Trophoblast cell (in vitro differentiated cells and primary cell): ENCODE data around the gene GBF1.

Source experiments
- DNase-seq, 2 donors: peaks; one replicate each; pipeline ENCODE4 v3.0.0-alpha.2; 2016
- H2AFZ ChIP-seq: 2 replicates; pipeline ENCODE4 v1.6.1; 2013; ENCODE audit warnings: low read length, moderate library complexity, mild to moderate bottlenecking; ENCODE audit not compliant: insufficient read depth, poor library complexity
- H2AK5ac ChIP-seq: 2 replicates; pipeline ENCODE4 v1.6.1; 2013; ENCODE audit warnings: mild to moderate bottlenecking, low read length
- H2BK120ac ChIP-seq: 2 replicates; pipeline ENCODE4 v1.6.1; 2013; ENCODE audit warnings: low read length, mild to moderate bottlenecking, moderate library complexity; ENCODE audit not compliant: insufficient read depth, poor library complexity
- H2BK12ac ChIP-seq: 2 replicates; pipeline ENCODE4 v1.6.1; 2013; ENCODE audit warnings: mild to moderate bottlenecking, low read length, moderate library complexity
- H2BK5ac ChIP-seq: 2 replicates; pipeline ENCODE4 v1.6.1; 2013; ENCODE audit warnings: low read length, low read depth, moderate library complexity, mild to moderate bottlenecking; ENCODE audit not compliant: poor library complexity
- H3K14ac ChIP-seq: 2 replicates; pipeline ENCODE4 v1.6.1; 2013; ENCODE audit warnings: mild to moderate bottlenecking, low read length
- H3K18ac ChIP-seq: 2 replicates; pipeline ENCODE4 v1.6.1; 2013; ENCODE audit warnings: mild to moderate bottlenecking, low read length
- H3K23ac ChIP-seq: 2 replicates; pipeline ENCODE4 v1.6.1; 2013; ENCODE audit warnings: low read length
- H3K27ac ChIP-seq: 2 replicates; pipeline ENCODE4 v1.5.1; 2013; ENCODE audit warnings: low read depth, mild to moderate bottlenecking, inconsistent platforms, low read length, moderate library complexity
- H3K27me3 ChIP-seq: 2 replicates; pipeline ENCODE4 v1.6.1; 2013; ENCODE audit warnings: inconsistent platforms, mild to moderate bottlenecking, low read length, moderate library complexity; ENCODE audit not compliant: insufficient read depth
- H3K36me3 ChIP-seq, 2 experiments: 1 replicate in 1 of 2; 2 replicates in 1 of 2; pipeline ENCODE4 v1.6.1; 2013; ENCODE audit warnings: low read length in 2 of 2, mild to moderate bottlenecking in 2 of 2, moderate library complexity in 1 of 2; ENCODE audit not compliant: insufficient read depth in 2 of 2, control insufficient read depth in 1 of 2
- H3K4ac ChIP-seq: 2 replicates; pipeline ENCODE4 v1.6.1; 2013; ENCODE audit warnings: low read depth, mild to moderate bottlenecking, low read length, moderate library complexity
- H3K4me1 ChIP-seq, 2 experiments: 1 replicate in 1 of 2; 2 replicates in 1 of 2; pipeline ENCODE4 v1.6.1; 2013; ENCODE audit warnings: low read length in 2 of 2, mild to moderate bottlenecking in 2 of 2, moderate library complexity in 1 of 2; ENCODE audit not compliant: insufficient read depth in 2 of 2, control insufficient read depth in 1 of 2
- H3K4me2 ChIP-seq: 2 replicates; pipeline ENCODE4 v1.6.1; 2013; ENCODE audit warnings: inconsistent platforms, mild to moderate bottlenecking, low read length, moderate library complexity
- H3K4me3 ChIP-seq: 2 replicates; pipeline ENCODE4 v1.5.1; 2013; ENCODE audit warnings: mild to moderate bottlenecking, low read depth, low read length, inconsistent platforms
- H3K79me1 ChIP-seq: one replicate; pipeline ENCODE4 v1.6.1; 2013; ENCODE audit warnings: low read length
- H3K79me2 ChIP-seq: 2 replicates; pipeline ENCODE4 v1.6.1; 2013; ENCODE audit warnings: low read length, mild to moderate bottlenecking; ENCODE audit not compliant: control insufficient read depth, insufficient read depth, poor library complexity
- H3K9ac ChIP-seq: 2 replicates; pipeline ENCODE4 v1.6.1; 2013; ENCODE audit warnings: mild to moderate bottlenecking, low read length
- H3K9me3 ChIP-seq: 2 replicates; pipeline ENCODE4 v1.6.1; 2013; ENCODE audit warnings: low read depth, mild to moderate bottlenecking, control low read depth, inconsistent platforms, low read length; ENCODE audit not compliant: insufficient read depth
- H4K12ac ChIP-seq: 2 replicates; pipeline ENCODE4 v1.6.1; 2013; ENCODE audit warnings: low read depth, mild to moderate bottlenecking, low read length, moderate library complexity
- H4K8ac ChIP-seq: 2 replicates; pipeline ENCODE4 v1.6.1; 2013; ENCODE audit warnings: low read depth, mild to moderate bottlenecking, low read length, moderate library complexity
- H4K91ac ChIP-seq: one replicate; pipeline ENCODE4 v1.6.1; 2013; ENCODE audit warnings: low read depth, mild to moderate bottlenecking, low read length, moderate library complexity
- WGBS: extraction: QIAGEN DNeasy Blood & Tissue Kit; methylation state at CpG from one replicate; pipeline ENCODE4 v1.1.7; 2013; ENCODE audit warnings: missing lambda C conversion rate; ENCODE audit not compliant: insufficient read length, insufficient coverage; ENCODE audit errors: extremely low coverage; 5-methylcytosine and 5-hydroxymethylcytosine counted together

GBF1 gene

GRCh38 chr10:102243309-102243708 is 2.0 kb upstream of the GBF1 start:
- Histone ChIP-seq H3K36me3 (no peaks in the 10 kb centered on the region), H3K4me2 (no peak overlapping the region), H2BK5ac (no peak overlapping the region), H3K9me3 (peaks cover 6% of the 10 kb centered on the region), H4K8ac (no peak overlapping the region), H3K4me3 (no peak overlapping the region), H3K4me1 (peaks cover 6 to 20% of the 10 kb centered on the region in 2 experiments), H3K18ac (no peak overlapping the region), H3K4ac (no peak overlapping the region), H4K12ac (no peak overlapping the region), H2AK5ac (no peak overlapping the region), H2AFZ (no peak overlapping the region), H3K9ac (no peak overlapping the region), H3K79me2 (peaks cover 6% of the 10 kb centered on the region), H4K91ac (no peak overlapping the region), H3K27ac (no peak overlapping the region), H2BK120ac (no peak overlapping the region), H3K27me3 (peaks cover 26% of the 10 kb centered on the region), H2BK12ac (no peak overlapping the region), H3K79me1 (peaks cover 8% of the 10 kb centered on the region), H3K14ac (no peak overlapping the region), H3K23ac (no peak overlapping the region)
- no CpG with 5 or more reads among the region's 2 CpGs for WGBS
- peak; percentile 27 to 87 for DNase-seq

GRCh38 chr10:102245932-102246251 is 560 bp downstream of the GBF1 start:
- Histone ChIP-seq H3K4me1 (peaks cover 6 to 20% of the 10 kb centered on the region in 2 experiments), H3K4me3 (peak overlapping the region; percentile 98), H2AFZ (peak overlapping the region; percentile 78), H3K79me1 (peaks cover 8% of the 10 kb centered on the region), H4K8ac (peak overlapping the region; percentile 92), H3K36me3 (peaks cover 0 to 2% of the 10 kb centered on the region in 2 experiments), H3K18ac (peak overlapping the region; percentile 94), H3K4ac (peak overlapping the region; percentile 48), H3K23ac (no peak overlapping the region), H2BK120ac (peak overlapping the region; percentile 27), H4K91ac (peak overlapping the region; percentile 76), H3K9me3 (peaks cover 3% of the 10 kb centered on the region), H3K79me2 (peaks cover 9% of the 10 kb centered on the region), H3K9ac (peak overlapping the region; percentile 85), H3K4me2 (peak overlapping the region; percentile 93), H3K27me3 (peaks cover 7% of the 10 kb centered on the region), H3K27ac (peak overlapping the region; percentile 73), H2BK5ac (peak overlapping the region; percentile 74), H2AK5ac (peak overlapping the region; percentile 59), H2BK12ac (no peak overlapping the region), H4K12ac (peak overlapping the region; percentile 73), H3K14ac (peak overlapping the region; percentile 60)
- WGBS = no CpG with 5 or more reads among the region's 4 CpGs
- DNase-seq = no peak

DNA sequence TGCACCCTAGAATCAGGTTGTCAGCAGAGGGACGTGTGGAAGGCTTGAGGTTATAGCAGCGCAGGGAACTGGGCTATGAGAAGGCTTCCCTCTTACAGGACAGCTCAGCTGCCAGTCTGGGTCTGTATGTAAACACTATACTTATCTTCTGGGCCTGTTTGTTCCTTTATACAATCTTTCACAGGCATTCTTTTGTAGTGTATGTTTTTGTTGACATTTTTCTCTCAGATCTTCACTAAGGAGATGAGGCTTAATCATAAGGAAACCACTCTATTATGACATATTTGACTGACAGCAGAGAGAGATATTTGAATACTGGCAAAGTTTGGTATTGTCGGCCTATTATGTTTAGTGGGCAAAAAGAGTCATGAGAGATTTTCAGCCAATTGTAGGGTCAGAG is 929 bp downstream of the GBF1 start:
- Histone ChIP-seq H3K4ac (peak overlapping the region; percentile 19), H3K9me3 (peaks cover 3% of the 10 kb centered on the region), H2AK5ac (no peak overlapping the region), H3K79me1 (peaks cover 8% of the 10 kb centered on the region), H2AFZ (no peak overlapping the region), H2BK12ac (no peak overlapping the region), H2BK5ac (no peak overlapping the region), H3K27ac (no peak overlapping the region), H4K12ac (no peak overlapping the region), H3K79me2 (peaks cover 9% of the 10 kb centered on the region), H3K4me1 (peaks cover 6 to 16% of the 10 kb centered on the region in 2 experiments), H3K9ac (peak overlapping the region; percentile 73), H3K14ac (no peak overlapping the region), H3K23ac (no peak overlapping the region), H3K4me3 (peak overlapping the region; percentile 98), H3K18ac (no peak overlapping the region), H3K27me3 (peaks cover 4% of the 10 kb centered on the region), H3K36me3 (peaks cover 0 to 2% of the 10 kb centered on the region in 2 experiments), H2BK120ac (no peak overlapping the region), H4K8ac (no peak overlapping the region), H4K91ac (no peak overlapping the region), H3K4me2 (peak overlapping the region; percentile 93)
- peak in 1 of 2 donors; percentile 29 for DNase-seq
- no CpG with 5 or more reads among the region's 3 CpGs for WGBS

- Histone ChIP-seq H4K12ac (no peak overlapping the region), H3K4me2 (no peak overlapping the region), H3K27ac (no peak overlapping the region), H2BK5ac (no peak overlapping the region), H3K4ac (peak overlapping the region; percentile 78), H3K36me3 (peaks cover 3 to 5% of the 10 kb centered on the region in 2 experiments), H3K79me2 (peaks cover 9% of the 10 kb centered on the region), H3K27me3 (no peaks in the 10 kb centered on the region), H2BK120ac (no peak overlapping the region), H3K9ac (no peak overlapping the region), H4K8ac (no peak overlapping the region), H3K4me3 (no peak overlapping the region), H3K79me1 (peaks cover 8% of the 10 kb centered on the region), H2AK5ac (no peak overlapping the region), H3K23ac (no peak overlapping the region), H3K9me3 (no peaks in the 10 kb centered on the region), H4K91ac (no peak overlapping the region), H2BK12ac (no peak overlapping the region), H3K18ac (no peak overlapping the region), H2AFZ (no peak overlapping the region), H3K14ac (no peak overlapping the region), H3K4me1 (peaks cover 6 to 12% of the 10 kb centered on the region in 2 experiments)
- DNase-seq = no peak
These were observed 2.4 kb downstream of the GBF1 start for GRCh38 chr10:102247734-102248133.
